ENCODE data around the gene MYO16.

DNA sequence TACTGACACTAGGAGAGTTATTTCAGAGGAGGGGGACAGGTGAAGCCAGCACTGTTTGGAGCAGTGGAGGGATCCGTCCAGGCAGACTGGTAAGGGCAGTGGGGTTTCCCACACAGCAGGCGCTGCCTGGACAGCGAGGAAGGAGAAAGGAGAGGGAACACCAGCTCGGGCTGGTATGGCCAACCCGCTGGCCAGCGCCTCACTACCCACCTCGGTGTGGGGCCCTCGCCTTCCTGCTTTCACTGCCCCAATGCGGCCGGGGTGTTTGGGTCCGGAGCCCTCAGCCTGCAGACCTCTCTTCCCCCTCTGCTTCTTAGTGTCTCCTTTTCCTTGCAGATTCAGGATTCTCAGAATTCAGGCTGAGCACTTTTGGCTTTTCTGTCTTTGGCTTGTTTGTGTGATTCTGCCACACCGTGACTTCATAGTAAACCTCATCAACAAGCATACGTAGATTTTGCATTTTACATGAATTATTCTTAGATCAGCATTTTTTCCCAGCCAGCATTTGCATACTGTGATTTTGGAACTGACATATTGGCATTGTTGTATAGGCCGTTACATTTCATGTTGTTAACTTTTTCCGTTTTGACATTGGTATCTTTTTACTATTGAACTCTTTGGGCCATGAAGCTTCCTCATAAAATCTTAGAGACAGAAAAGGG lies 294.1 kb downstream of the MYO16 start:
- TF ChIP-seq, protein P1, sequence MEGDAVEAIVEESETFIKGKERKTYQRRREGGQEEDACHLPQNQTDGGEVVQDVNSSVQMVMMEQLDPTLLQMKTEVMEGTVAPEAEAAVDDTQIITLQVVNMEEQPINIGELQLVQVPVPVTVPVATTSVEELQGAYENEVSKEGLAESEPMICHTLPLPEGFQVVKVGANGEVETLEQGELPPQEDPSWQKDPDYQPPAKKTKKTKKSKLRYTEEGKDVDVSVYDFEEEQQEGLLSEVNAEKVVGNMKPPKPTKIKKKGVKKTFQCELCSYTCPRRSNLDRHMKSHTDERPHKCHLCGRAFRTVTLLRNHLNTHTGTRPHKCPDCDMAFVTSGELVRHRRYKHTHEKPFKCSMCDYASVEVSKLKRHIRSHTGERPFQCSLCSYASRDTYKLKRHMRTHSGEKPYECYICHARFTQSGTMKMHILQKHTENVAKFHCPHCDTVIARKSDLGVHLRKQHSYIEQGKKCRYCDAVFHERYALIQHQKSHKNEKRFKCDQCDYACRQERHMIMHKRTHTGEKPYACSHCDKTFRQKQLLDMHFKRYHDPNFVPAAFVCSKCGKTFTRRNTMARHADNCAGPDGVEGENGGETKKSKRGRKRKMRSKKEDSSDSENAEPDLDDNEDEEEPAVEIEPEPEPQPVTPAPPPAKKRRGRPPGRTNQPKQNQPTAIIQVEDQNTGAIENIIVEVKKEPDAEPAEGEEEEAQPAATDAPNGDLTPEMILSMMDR (conservative IDR thresholded peaks at IDR 0.05; ENCODE audit: low read length) = no peak
- TF ChIP-seq EZH2phosphoT487 (IDR thresholded peaks at IDR 0.05; ENCODE audit: borderline replicate concordance) = no peak
